A673 (cell line): ENCODE results near the gene UNG. TPM values are rescaled to one million over a fixed set of nuclear protein-coding genes. Genes with fewer than 3 reads are reported as not detected.

Experiments
- BruUV-seq: library from RNA; stranded (reverse); fragments of 400-500 nt; replicated peaks from 2 replicates; lab custom pipeline; 2021; lab: Mats Ljungman, UMichigan
- CTCF ChIA-PET: fragments of 300-600 bp; sonication (Branson Sonifier 250); formaldehyde crosslinking; loops from one replicate; lab custom pipeline; 2022; ENCODE audit warnings: antibody characterized with exemption; lab: Charles Lee
- POLR2A ChIA-PET: fragments of 300-600 bp; sonication (Branson Sonifier 250); formaldehyde crosslinking; loops from one replicate; lab custom pipeline; 2022; ENCODE audit warnings: antibody characterized with exemption; ENCODE audit not compliant: low non-redundant PET; lab: Charles Lee
- DNase-seq: peaks from one replicate; pipeline ENCODE4 v3.0.0-alpha.2; 2015; ENCODE audit warnings: low spot score
- H3K27ac ChIP-seq: fragments of 200-600 bp; sonication (generic); 2 replicates; pipeline ENCODE4 v1.5.1; 2016; ENCODE audit warnings: mixed run types, low read depth, mild to moderate bottlenecking, mixed read lengths, antibody characterized with exemption, low read length; ENCODE audit not compliant: poor library complexity, severe bottlenecking
- H3K27me3 ChIP-seq: fragments of 200-600 bp; sonication (generic); replicated peaks from 2 replicates; pipeline ENCODE4 v1.6.1; 2017; ENCODE audit warnings: mixed run types, low read depth, mild to moderate bottlenecking, mixed read lengths, antibody characterized with exemption, low read length; ENCODE audit not compliant: insufficient read depth, poor library complexity
- H3K36me3 ChIP-seq: fragments of 200-600 bp; sonication (generic); 2 replicates; pipeline ENCODE4 v1.6.1; 2016; ENCODE audit warnings: mixed run types, mild to moderate bottlenecking, mixed read lengths, antibody characterized with exemption, low read length; ENCODE audit not compliant: insufficient read depth, poor library complexity, severe bottlenecking
- H3K4me1 ChIP-seq: fragments of 200-600 bp; sonication (generic); 2 replicates; pipeline ENCODE4 v1.6.1; 2017; ENCODE audit warnings: mixed run types, mild to moderate bottlenecking, mixed read lengths, antibody characterized with exemption, low read length; ENCODE audit not compliant: insufficient read depth, poor library complexity, severe bottlenecking
- H3K4me3 ChIP-seq: fragments of 200-600 bp; sonication (generic); 2 replicates; pipeline ENCODE4 v1.5.1; 2016; ENCODE audit warnings: low read depth, mixed run types, mild to moderate bottlenecking, mixed read lengths, low read length; ENCODE audit not compliant: poor library complexity, severe bottlenecking
- H3K9me3 ChIP-seq: fragments of 200-600 bp; sonication (generic); 2 replicates; pipeline ENCODE4 v1.6.1; 2016; ENCODE audit warnings: mixed run types, low read depth, mild to moderate bottlenecking, mixed read lengths, antibody characterized with exemption, low read length; ENCODE audit not compliant: poor library complexity, severe bottlenecking
- EZH2 ChIP-seq: fragments of 200-600 bp; sonication (generic); IDR thresholded peaks from 2 replicates; pipeline ENCODE4 v1.6.1; 2017; ENCODE audit warnings: borderline replicate concordance, low read depth, mild to moderate bottlenecking, mixed read lengths, antibody characterized with exemption, low read length; ENCODE audit not compliant: poor library complexity, severe bottlenecking
- intact Hi-C: fragments of 100-400 bp; cut with micrococcal nuclease; formaldehyde crosslinking; loops from one replicate; pipeline ENCODE4 v1.10.0; 2022; ENCODE audit not compliant: unreplicated experiment
- total RNA-seq: library from RNA; stranded (reverse); gene quantifications from 2 replicates; pipeline ENCODE4 v1.2.3, GENCODE V29; 2021
- TF ChIP-seq, protein P1 (sequence below): fragments of 300-800, 200-600 bp; sonication (generic); conservative IDR thresholded peaks from 2 replicates; pipeline ENCODE4 v1.5.1; 2017; ENCODE audit warnings: low read depth, mild to moderate bottlenecking, antibody characterized with exemption, low read length, moderate library complexity, mixed read lengths

The UNG gene
- total RNA-seq, 1 experiment from 2014 or later = 58.5 TPM

- Histone ChIP-seq H3K27ac (peak overlapping the region; percentile 55), H3K4me1 (peaks cover 21% of the 10 kb centered on the region), H3K36me3 (peaks cover 27% of the 10 kb centered on the region), H3K4me3 (peak overlapping the region; percentile 48), H3K27me3 (no peaks in the 10 kb centered on the region), H3K9me3 (no peaks in the 10 kb centered on the region)
- POLR2A ChIA-PET = no interaction called here
- peak; percentile 28 for DNase-seq
- BruUV-seq = no TSS peak
- intact Hi-C loops = loop anchor here (1.0 to 10.0 kb wide), 5 partner anchors 138 to 427 kb away; partner anchors contain the start of gene SSH1
- CTCF ChIA-PET = no interaction called here
- TF ChIP-seq, protein P1, sequence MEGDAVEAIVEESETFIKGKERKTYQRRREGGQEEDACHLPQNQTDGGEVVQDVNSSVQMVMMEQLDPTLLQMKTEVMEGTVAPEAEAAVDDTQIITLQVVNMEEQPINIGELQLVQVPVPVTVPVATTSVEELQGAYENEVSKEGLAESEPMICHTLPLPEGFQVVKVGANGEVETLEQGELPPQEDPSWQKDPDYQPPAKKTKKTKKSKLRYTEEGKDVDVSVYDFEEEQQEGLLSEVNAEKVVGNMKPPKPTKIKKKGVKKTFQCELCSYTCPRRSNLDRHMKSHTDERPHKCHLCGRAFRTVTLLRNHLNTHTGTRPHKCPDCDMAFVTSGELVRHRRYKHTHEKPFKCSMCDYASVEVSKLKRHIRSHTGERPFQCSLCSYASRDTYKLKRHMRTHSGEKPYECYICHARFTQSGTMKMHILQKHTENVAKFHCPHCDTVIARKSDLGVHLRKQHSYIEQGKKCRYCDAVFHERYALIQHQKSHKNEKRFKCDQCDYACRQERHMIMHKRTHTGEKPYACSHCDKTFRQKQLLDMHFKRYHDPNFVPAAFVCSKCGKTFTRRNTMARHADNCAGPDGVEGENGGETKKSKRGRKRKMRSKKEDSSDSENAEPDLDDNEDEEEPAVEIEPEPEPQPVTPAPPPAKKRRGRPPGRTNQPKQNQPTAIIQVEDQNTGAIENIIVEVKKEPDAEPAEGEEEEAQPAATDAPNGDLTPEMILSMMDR = no peak
- TF ChIP-seq EZH2 = no peak
Observed at GRCh38 chr12:109092497-109093021, 4.8 kb upstream of the UNG start.

DNA sequence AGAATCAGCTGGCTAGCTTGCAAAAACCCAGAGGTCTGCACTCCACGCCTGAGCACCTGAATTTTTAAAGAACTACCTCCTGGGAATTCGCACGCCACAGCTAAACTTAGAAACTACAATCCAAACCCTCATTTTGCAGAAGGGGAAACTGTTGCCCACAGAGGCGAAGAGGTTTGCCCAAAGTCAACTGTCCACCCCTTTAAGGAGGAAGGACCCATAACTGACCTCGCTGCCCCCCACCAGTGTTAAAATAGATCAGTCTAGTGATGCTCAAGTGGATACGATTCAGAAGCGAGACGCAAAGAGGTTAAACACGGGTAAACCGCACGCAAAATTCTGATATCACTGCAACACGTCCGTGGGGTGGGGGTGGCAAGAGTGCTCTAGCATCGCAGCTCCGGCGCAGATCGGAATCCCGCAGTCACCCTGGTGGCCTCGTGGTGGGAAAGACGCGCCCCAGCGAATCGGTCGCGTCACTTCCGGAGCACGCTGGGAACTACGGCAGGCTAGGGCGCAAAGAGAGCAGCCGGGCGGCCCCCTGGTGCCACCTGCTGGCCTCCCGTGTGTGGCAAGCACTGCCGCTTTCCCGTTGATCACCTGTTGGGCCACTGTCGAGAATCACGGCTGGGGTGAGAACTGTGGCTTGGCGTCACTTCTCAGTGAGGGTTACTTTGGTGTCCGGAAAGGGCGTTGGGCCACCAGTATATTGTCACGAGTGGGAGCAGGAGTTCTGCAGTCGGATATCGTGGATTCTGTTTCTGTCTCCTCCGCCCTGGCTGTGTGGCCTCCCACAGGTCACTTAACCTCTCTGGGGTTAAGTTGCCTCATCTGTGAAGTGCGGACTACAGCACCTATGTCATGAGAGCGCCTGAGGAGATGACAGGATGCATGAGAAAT is 4.1 kb upstream of the UNG start, which contains the start of gene ALKBH2:
Gene ALKBH2, minus strand, starts transcription at position 451 of the 897 bp plus-strand sequence. CDS start 686 bp downstream, outside the sequence.
- no peak for TF ChIP-seq EZH2
- TF ChIP-seq, protein P1 = peak; percentile 98
- Histone ChIP-seq H3K4me1 (peaks cover 21% of the 10 kb centered on the region), H3K4me3 (peak within 1 kb of the TSS; percentile 48), H3K27ac (peak within 1 kb of the TSS; percentile 55), H3K9me3 (no peaks in the 10 kb centered on the region), H3K36me3 (peaks cover 20% of the 10 kb centered on the region), H3K27me3 (no peaks in the 10 kb centered on the region)
- ChIA-PET CTCF (no interaction called here), POLR2A (no interaction called here)
- peak; percentile 96 for DNase-seq
- TSS peak; percentile 87 for BruUV-seq
- intact Hi-C loops = loop anchor here (1.0 to 10.0 kb wide), 5 partner anchors 138 to 428 kb away; partner anchors contain the start of gene SSH1

- CTCF ChIA-PET = interaction anchor here (0.7 kb wide), 1 partner anchor 15 kb away, joined by 9 read pairs; no protein-coding TSS in a partner anchor
- POLR2A ChIA-PET = interaction anchor here (0.5 kb wide), 1 partner anchor 412 kb away, joined by 3 read pairs; no protein-coding TSS in a partner anchor
- Histone ChIP-seq H3K9me3 (no peaks in the 10 kb centered on the region), H3K27ac (peak overlapping the region; percentile 89), H3K36me3 (peaks cover 31% of the 10 kb centered on the region), H3K4me3 (peak overlapping the region; percentile 63), H3K4me1 (peaks cover 21% of the 10 kb centered on the region), H3K27me3 (no peaks in the 10 kb centered on the region)
- TF ChIP-seq, protein P1 = no peak
- no peak for TF ChIP-seq EZH2
- DNase-seq = no peak
- intact Hi-C loops = loop anchor here (2.0 to 10.0 kb wide), 3 partner anchors 142 to 534 kb away; partner anchors contain the start of genes ISCU and SSH1
- BruUV-seq = no TSS peak
Observed at GRCh38 chr12:109097140-109097434, 310 bp upstream of the UNG start.
